HG03571 (cell line): Measurements from ENCODE around the gene CRYBG1.
"Not testable (repeated sequence)": the region's sequence is repeated elsewhere in the genome, so short reads cannot be mapped to it uniquely, and the experiment has no call there.

ENCODE experiments used
- ATAC-seq: cut with Tn5 transposase; IDR thresholded peaks from one replicate; pipeline ENCODE4 v1.9.1; 2021; ENCODE audit not compliant: unreplicated experiment

The CRYBG1 gene

DNA sequence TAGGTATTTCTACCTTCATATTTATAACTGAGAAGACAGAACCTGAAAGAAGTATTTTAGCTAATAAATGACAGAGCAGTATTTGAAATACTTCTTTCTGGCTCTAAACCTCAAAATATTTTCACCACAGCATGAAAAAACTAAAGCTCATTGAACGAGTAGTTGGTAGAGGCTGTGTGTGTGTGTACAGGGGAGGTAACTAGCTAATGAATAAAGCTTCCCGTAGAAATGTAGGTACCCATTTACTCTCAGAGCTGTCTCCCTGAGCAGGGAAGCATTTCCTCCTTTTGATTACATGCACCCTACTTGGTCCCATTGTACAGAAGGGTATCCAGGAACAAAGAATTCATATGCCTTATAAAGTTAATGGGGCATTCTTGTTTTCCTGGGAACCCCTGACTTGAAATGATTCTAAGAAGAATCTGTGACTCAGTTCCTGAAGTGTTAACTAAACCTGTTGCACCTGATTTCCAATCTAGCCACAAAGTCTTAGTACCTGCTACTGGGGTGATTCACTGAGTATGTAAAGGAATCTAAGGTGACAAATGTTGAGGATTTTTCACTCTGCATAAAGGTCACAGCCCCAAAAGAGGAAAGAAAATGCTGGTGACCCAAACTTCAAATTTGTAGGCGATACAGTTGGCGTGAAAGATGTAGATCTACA lies 12.5 kb downstream of the CRYBG1 start:
- ATAC-seq, result no peak

DNA sequence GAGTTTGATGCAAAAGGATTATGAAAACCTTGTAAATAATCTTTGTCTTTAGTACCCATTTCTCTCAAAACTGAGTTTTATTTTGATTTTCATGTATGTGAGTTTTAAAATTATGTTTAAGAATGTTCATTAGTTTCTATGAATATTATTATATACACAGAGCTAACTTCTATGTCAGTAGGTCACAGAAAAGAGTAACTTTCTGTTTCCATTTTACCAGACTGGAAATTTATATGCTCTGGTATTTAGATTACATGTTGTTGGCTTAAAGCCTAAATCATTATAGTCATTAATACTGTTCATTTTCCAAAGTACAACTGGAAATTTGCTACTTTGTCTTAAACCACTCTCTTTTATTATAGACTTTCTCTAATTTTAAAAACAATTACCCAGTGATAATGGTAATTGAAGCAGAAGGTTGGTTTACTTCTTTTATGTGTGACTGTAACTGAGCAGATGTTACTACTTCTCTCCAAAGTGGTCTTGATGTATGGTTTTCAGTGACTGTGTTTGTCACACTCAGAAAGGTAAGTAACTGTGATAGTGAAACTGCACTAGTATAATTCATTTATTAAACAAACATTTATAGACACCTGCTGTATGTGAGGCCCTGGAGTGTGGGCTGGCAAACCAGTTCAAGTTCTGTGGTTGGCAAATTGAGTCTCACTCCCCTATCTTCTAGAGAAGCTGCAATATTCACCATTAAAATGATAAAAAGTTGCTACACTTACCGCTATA lies 13.2 kb downstream of the CRYBG1 start:
- no peak for ATAC-seq

DNA sequence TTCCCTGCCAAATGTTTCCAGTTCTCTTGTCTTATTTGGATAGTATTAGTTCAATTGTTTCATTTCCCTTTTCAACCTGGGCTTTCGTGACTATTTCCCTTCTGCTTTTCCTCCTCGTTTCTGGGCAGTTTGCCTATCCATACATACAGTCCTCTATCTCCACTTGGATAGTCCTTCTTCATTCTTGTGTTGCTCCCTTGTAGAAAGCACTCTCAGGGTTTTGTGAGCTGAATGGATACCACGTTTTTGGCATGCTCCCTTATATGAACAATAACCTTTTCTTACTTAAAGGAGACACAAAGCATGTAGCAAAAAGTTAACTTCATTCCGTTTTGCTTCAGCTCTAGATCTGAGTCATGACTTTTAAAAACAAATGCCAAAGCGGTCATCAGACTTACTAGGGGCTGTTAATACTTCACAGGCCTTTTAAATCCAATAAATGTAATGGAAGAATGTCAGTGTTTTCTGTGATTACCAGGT lies 16.6 kb downstream of the CRYBG1 start:
- no peak for ATAC-seq

GRCh38 chr6:106379951-106380350 lies 19.4 kb downstream of the CRYBG1 start:
- ATAC-seq, result no peak

DNA sequence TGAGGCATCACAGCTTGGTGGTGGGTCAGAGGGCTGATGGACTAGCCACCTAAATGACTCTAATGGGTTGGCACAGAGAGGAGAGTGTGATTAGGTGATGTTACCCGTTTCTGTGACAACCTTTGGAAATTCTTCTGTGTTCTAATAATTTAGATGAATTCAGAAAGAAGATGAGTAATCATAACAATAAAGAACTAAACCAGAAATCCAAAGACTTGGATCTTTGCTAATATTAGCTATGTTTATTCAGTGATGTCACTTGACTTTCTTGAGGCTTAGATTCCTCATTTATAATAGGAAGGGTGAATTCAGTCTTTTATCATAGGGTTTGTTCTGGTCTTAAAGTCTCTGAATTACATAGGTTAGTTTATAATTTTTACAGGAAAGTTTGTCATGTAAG lies 19.9 kb downstream of the CRYBG1 start:
- ATAC-seq, result no peak

GRCh38 chr6:106381223-106381622 lies 20.7 kb downstream of the CRYBG1 start:
- no peak for ATAC-seq

GRCh38 chr6:106381881-106382280 lies 21.4 kb downstream of the CRYBG1 start:
- no peak for ATAC-seq

GRCh38 chr6:106383573-106383972 lies 23.1 kb downstream of the CRYBG1 start:
- no peak for ATAC-seq

DNA sequence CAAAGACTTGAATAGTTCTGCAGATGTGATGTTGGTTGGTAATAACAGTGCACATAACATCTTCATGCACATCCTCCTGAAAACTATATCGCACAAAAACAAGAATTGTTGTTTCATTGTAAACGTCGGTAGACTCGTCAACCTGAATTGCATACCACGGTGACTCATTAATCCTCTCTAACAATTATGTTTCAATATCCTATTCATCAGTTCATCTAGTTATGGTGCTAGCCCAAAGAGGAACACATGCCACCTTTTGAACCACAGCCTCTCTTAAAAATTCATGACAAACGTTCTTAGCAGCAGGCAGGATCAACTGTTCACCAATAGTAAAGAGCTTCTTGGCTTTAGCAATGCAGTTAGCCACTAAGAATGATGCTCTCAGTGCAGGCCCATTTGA lies 25.0 kb downstream of the CRYBG1 start:
- ATAC-seq, result no peak

- ATAC-seq, result no peak
Measured at GRCh38 chr6:106387875-106388274, 27.4 kb downstream of the CRYBG1 start.

GRCh38 chr6:106390088-106390487 lies 29.6 kb downstream of the CRYBG1 start:
- ATAC-seq, result no peak

- ATAC-seq, result no peak
Measured at GRCh38 chr6:106396426-106397220, 36.1 kb downstream of the CRYBG1 start.

GRCh38 chr6:106397431-106397830 lies 36.9 kb downstream of the CRYBG1 start:
- ATAC-seq, result no peak

DNA sequence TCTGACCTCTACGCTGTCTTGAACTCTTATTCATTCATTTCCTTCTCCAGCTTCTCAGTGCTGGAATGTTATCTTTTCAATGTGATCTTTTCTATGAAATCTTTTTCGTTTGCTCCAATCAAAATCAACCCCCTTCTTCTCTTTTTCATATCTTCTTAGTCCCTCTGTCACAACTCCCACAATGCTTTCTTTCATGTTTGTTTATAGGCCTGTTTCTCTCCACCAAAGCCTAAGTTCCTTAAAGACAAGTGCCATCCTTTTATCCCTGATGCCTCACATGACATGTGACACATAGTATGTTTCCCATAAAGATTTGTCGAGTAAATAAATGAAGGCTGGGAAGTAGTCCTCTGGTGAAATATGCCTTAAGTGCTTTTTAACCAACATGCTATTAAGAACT lies 38.1 kb downstream of the CRYBG1 start:
- ATAC-seq, result no peak

GRCh38 chr6:106405044-106405443 lies 44.5 kb downstream of the CRYBG1 start:
- ATAC-seq, result not testable (repeated sequence)

- ATAC-seq, result no peak
Measured at GRCh38 chr6:106411056-106411455, 50.5 kb downstream of the CRYBG1 start.

GRCh38 chr6:106411643-106412200 lies 51.2 kb downstream of the CRYBG1 start:
- no peak for ATAC-seq

DNA sequence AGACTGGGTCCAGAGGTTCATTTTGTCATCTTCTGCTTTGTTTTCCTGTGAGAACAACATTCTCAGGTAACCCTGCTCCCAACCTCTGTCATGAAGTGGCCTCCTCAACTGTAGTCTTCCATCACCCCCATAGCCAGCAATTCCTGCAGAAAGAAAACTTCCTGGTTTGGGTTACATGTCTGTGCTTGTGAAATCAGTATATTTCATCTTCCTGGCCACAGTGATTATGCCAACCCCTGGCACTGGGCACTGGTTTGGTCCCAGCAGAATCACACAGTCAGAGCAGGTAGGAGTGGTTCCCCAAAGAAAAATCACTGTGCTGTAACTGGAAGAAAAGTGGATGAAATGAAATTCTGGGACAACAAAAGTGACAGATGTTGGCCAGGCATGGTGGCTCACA lies 52.5 kb downstream of the CRYBG1 start:
- ATAC-seq, result no peak

DNA sequence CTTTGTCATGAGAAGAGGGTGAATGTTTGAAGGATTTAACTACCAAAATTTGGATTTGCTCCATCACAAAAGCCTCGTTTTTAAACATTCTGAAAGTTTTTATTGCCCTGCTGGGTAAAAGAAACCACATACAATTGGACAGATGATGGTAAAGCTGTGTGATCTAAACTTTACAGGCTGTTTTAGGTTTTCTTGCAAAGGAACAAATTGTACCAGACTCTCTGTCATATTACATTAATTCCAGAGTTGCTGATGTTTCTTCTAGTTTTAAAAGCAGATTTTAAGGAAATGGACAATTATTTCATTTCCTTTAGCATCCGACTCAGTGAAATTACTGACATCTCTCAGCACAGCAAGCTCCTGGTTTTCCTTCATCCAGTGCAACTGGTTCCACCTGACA lies 53.2 kb downstream of the CRYBG1 start:
- ATAC-seq, result no peak

GRCh38 chr6:106415921-106416320 lies 55.4 kb downstream of the CRYBG1 start:
- no peak for ATAC-seq

- ATAC-seq, result no peak
Measured at GRCh38 chr6:106417572-106418147, 57.1 kb downstream of the CRYBG1 start.
